Measurements from ENCODE around the gene TXNDC11. TPM values are rescaled to one million over a fixed set of nuclear protein-coding genes. Genes with fewer than 3 reads are reported as not detected.

TXNDC11 gene
- total RNA-seq, 1 donor from 2014 or later, result 59.4 TPM

DNA sequence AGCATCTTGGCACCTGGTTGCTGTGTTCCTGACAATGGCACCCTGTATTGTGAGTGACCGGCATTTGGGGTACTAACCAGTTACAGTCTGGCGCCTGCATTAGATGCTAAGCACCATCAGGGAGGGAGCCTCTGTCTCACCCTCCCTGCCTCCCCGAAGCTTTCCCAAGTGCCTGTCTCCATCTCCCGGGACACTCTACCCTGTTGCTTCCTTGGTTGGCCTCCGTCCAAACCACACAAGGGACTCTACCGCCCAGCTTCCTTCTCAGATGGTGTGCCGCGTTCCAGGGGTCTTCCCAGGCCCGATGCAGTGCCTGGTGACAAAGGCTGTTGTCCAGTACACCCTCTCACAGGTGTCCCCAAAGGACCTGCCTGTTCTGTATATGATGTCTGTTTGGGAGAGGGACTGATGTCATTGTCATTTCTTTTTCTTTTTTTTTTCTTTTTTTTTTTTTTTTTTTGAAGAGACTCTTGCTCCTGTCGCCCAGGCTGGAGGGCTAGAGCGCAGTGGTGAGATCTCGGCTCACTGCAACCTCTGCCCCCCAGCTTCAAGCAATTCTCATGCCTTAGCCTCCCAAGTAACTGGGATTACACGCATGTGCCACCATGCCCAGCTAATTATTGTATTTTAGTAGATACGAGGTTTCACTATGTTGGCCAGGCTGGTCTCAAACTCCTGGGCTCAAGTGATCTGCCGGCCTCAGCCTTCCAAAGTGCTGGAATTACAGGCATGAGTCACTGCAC lies 67.7 kb downstream of the TXNDC11 start:
- DNase-seq (ENCODE audit: extremely low spot score in 2 of 2), result no peak
- Histone ChIP-seq H3K36me3 (peaks cover 0 to 35% of the 10 kb centered on the region in 2 donors), H3K4me1 (peaks cover 88% of the 10 kb centered on the region), H3K27me3 (no peaks in the 10 kb centered on the region), H3K27ac (peak overlapping the region; percentile 42), H3K9me3 (no peaks in the 10 kb centered on the region), H3K4me3 (no peak overlapping the region)
- intact Hi-C loops (cut with DNase I), result no loop called here
- TF ChIP-seq POLR2AphosphoS5 (IDR thresholded peaks at IDR 0.05; ENCODE audit: insufficient read depth in 1 of 2, low read depth in 1 of 2) (no peak), POLR2A (IDR thresholded peaks at IDR 0.05) (no peak)
- TF ChIP-seq, protein P1, sequence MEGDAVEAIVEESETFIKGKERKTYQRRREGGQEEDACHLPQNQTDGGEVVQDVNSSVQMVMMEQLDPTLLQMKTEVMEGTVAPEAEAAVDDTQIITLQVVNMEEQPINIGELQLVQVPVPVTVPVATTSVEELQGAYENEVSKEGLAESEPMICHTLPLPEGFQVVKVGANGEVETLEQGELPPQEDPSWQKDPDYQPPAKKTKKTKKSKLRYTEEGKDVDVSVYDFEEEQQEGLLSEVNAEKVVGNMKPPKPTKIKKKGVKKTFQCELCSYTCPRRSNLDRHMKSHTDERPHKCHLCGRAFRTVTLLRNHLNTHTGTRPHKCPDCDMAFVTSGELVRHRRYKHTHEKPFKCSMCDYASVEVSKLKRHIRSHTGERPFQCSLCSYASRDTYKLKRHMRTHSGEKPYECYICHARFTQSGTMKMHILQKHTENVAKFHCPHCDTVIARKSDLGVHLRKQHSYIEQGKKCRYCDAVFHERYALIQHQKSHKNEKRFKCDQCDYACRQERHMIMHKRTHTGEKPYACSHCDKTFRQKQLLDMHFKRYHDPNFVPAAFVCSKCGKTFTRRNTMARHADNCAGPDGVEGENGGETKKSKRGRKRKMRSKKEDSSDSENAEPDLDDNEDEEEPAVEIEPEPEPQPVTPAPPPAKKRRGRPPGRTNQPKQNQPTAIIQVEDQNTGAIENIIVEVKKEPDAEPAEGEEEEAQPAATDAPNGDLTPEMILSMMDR (IDR thresholded peaks at IDR 0.05), result no peak

DNA sequence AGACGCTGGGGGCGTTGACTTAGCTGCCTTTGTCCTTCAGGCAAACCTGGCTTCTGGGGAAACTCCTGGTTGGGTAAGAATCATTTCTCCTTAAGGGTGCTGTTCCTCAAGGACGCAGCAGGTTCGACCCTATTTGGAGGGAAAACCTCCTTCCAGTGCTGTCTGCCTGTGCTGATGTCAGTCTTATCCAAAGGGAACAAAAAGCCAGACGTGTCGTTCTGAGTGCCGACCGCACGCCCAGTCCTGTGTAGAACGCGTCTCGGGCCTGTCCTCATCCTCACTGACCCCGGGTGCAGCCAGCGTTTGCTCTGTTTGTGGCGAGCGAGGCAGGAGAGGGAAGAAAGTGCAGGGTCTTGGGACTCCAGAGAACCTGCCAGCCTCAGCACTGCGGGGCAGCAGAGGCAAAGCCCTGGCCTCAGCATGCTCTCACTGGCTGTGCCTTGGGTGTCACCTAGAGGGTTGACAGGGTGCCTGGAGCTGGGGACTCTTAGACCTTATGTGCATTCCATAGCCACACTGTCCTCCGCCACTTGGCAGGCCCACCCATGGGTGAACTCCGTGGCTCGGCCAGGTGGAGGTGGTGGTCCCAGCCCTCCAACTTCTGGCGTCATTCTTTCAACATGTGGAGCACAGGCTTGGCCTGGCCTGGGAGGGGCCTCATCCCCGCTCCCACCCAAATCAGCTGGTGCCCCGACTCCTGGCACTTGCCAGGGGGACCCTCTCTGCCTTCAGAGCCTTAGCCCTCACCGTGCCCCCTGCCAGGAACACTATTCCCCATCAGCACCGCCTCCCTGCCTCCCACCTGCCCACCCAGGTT lies 68.4 kb downstream of the TXNDC11 start:
- no peaks in the 10 kb centered on the region for H3K27me3 ChIP-seq
- TF ChIP-seq, protein P1 (IDR thresholded peaks at IDR 0.05), result no peak
- TF ChIP-seq POLR2A (IDR thresholded peaks at IDR 0.05) (no peak), POLR2AphosphoS5 (IDR thresholded peaks at IDR 0.05; ENCODE audit: insufficient read depth in 1 of 2, low read depth in 1 of 2) (no peak)
- peaks cover 0 to 31% of the 10 kb centered on the region in 2 donors for H3K36me3 ChIP-seq
- H3K27ac ChIP-seq, result peak overlapping the region; percentile 42
- peaks cover 96% of the 10 kb centered on the region for H3K4me1 ChIP-seq
- DNase-seq (ENCODE audit: extremely low spot score in 2 of 2), result no peak
- H3K9me3 ChIP-seq, result no peaks in the 10 kb centered on the region
- no peak overlapping the region for H3K4me3 ChIP-seq
- intact Hi-C loops (cut with DNase I), result no loop called here

- no peak for DNase-seq (ENCODE audit: extremely low spot score in 2 of 2)
- H3K27me3 ChIP-seq, result no peaks in the 10 kb centered on the region
- peak overlapping the region; percentile 42 for H3K27ac ChIP-seq
- no peaks in the 10 kb centered on the region for H3K9me3 ChIP-seq
- no peak for TF ChIP-seq POLR2AphosphoS5 (IDR thresholded peaks at IDR 0.05; ENCODE audit: insufficient read depth in 1 of 2, low read depth in 1 of 2)
- TF ChIP-seq POLR2A (IDR thresholded peaks at IDR 0.05), result no peak
- TF ChIP-seq, protein P1 (IDR thresholded peaks at IDR 0.05), result no peak
- intact Hi-C loops (cut with DNase I), result no loop called here
- H3K36me3 ChIP-seq, result peaks cover 0 to 24% of the 10 kb centered on the region in 2 donors
- H3K4me3 ChIP-seq, result no peak overlapping the region
- peaks cover 91% of the 10 kb centered on the region for H3K4me1 ChIP-seq
These were observed 69.3 kb downstream of the TXNDC11 start for GRCh38 chr16:11673091-11674000.

DNA sequence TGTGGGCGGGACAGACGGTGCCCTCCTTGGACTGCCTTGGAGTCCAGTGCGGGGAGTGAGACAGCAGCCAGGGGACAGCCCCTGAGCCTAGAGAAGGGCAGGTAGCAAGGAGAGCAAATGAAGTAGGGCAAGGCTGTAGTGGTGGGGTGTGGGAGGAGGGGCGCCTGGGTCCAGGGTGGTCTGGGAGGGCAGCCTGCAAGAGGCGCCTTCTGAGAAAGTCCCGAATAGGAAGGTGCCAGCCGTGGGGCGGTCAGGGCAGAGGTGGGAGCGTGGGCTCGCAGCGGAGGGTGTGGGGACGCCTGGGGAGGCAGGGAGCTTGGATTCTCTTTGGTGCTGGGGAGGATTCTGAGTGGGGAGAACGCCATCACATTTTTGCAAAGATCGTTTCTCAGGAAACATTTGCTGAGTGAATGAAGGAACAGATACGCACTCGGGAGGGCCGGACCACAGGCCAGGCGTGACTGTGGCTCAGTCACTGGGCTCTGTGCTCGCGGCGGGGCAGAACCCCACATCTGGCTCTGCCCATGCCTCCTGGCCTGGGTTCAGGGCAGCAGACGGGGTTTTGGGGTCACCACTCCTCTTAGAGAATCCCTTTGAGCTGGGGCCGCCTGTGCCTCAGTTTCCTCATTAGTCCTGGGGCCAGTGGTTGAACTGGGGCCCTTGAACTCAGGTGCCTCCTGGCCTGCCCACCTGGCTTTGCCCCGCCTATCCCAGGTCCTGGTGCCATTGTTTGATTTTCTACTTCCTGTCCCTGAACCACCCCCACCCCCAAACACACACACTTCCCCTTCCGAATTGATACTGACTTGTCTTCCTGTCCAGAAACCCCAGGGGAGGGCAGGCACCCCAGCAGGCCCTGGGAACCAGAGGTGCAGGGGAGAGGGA lies 70.2 kb downstream of the TXNDC11 start:
- H3K4me3 ChIP-seq, result no peak overlapping the region
- no peaks in the 10 kb centered on the region for H3K9me3 ChIP-seq
- no peak for DNase-seq (ENCODE audit: extremely low spot score in 2 of 2)
- H3K27ac ChIP-seq, result peak overlapping the region; percentile 15
- intact Hi-C loops (cut with DNase I), result no loop called here
- peaks cover 87% of the 10 kb centered on the region for H3K4me1 ChIP-seq
- H3K36me3 ChIP-seq, result peaks cover 0 to 16% of the 10 kb centered on the region in 2 donors
- no peaks in the 10 kb centered on the region for H3K27me3 ChIP-seq
- no peak for TF ChIP-seq POLR2A (IDR thresholded peaks at IDR 0.05)
- TF ChIP-seq POLR2AphosphoS5 (IDR thresholded peaks at IDR 0.05; ENCODE audit: insufficient read depth in 1 of 2, low read depth in 1 of 2), result no peak
- TF ChIP-seq, protein P1 (IDR thresholded peaks at IDR 0.05), result no peak

Data from vagina (tissue), 2 donors.